ENCODE data around the gene PARN. TPM values are rescaled to one million over a fixed set of nuclear protein-coding genes. Genes with fewer than 3 reads are reported as not detected.

PARN gene
- total and polyA plus RNA-seq, 2 of the 8 experiments (the other 6 are each of a cell fraction or from before 2014, with no cell fraction given) = 24.5 to 44.6 TPM

- no peaks in the 10 kb centered on the region for H3K27me3 ChIP-seq (replicated peaks in 1 of 4; ENCODE audit: control insufficient read depth in 3 of 4, extremely low read depth in 1 of 4, insufficient read depth in 3 of 4, low read length in 3 of 4)
- TF ChIP-seq GTF2F1 (IDR thresholded peaks at IDR 0.05; ENCODE audit: borderline replicate concordance, low read depth, low read length) = no peak
- no peak for TF ChIP-seq CREB1 (IDR thresholded peaks at IDR 0.05)
- no peak for TF ChIP-seq SP1 (IDR thresholded peaks at IDR 0.05; ENCODE audit: low read depth, low read length)
- no peak for TF ChIP-seq RAD21 (IDR thresholded peaks at IDR 0.05 in 1 of 2, conservative IDR thresholded peaks at IDR 0.05 in 1 of 2; ENCODE audit: low read depth in 2 of 2, low read length in 2 of 2)
- no peak for TF ChIP-seq BACH1 (IDR thresholded peaks at IDR 0.05; ENCODE audit: low read length)
- TF ChIP-seq RBBP5 (IDR thresholded peaks at IDR 0.05; ENCODE audit: borderline replicate concordance, low read depth, low read length) = no peak
- POLR2A ChIA-PET (ENCODE audit: partially characterized antibody) = no interaction called here
- H2BK12ac ChIP-seq (ENCODE audit: low read depth, low read length) = no peak overlapping the region
- H3K56ac ChIP-seq (replicated peaks; ENCODE audit: insufficient read length, low read depth, low read length) = no peak overlapping the region
- no peak overlapping the region for H3K4me2 ChIP-seq (ENCODE audit: insufficient read depth in 1 of 2, low read depth in 2 of 2, low read length in 2 of 2)
- H4K5ac ChIP-seq (ENCODE audit: insufficient read length, low read depth, low read length) = no peak overlapping the region
- 88% methylated on average over 2 of the region's 2 CpGs; no CpG with 5 or more reads in 1 of the 2 experiments for WGBS, 2 experiments (ENCODE audit: extremely low coverage in 1 of 2, insufficient coverage in 1 of 2, insufficient read length in 1 of 2, insufficient replicate concordance in 2 of 2, low coverage in 1 of 2, low lambda C conversion rate in 2 of 2, missing lambda C conversion rate in 1 of 2)
- no peaks in the 10 kb centered on the region for H3K9me3 ChIP-seq (ENCODE audit: insufficient read depth in 2 of 2, low read depth in 1 of 2, low read length in 1 of 2)
- no peaks in the 10 kb centered on the region for H3K79me2 ChIP-seq (ENCODE audit: control insufficient read depth in 1 of 2, insufficient read depth in 2 of 2, low read length in 2 of 2)
- no peak overlapping the region for H2AK5ac ChIP-seq (ENCODE audit: low read depth, low read length)
- FAIRE-seq (no peak), DNase-seq (ENCODE audit: low read depth in 1 of 2, low spot score in 2 of 2) (no peak)
- H3K4ac ChIP-seq (replicated peaks; ENCODE audit: insufficient read length, low read depth, low read length) = no peak overlapping the region
- no peaks in the 10 kb centered on the region for H4K20me1 ChIP-seq (replicated peaks in 1 of 2; ENCODE audit: control insufficient read depth in 1 of 2, insufficient read depth in 2 of 2, low read length in 2 of 2)
- no peak overlapping the region for H2BK15ac ChIP-seq (ENCODE audit: low read length)
- H2BK5ac ChIP-seq (ENCODE audit: low read depth, low read length) = no peak overlapping the region
- H4K8ac ChIP-seq (ENCODE audit: extremely low read depth, insufficient read depth, low read length) = no peak overlapping the region
- no peak overlapping the region for H3K18ac ChIP-seq (ENCODE audit: extremely low read depth, low read length)
- no peak overlapping the region for H2AFZ ChIP-seq (ENCODE audit: low read length)
- CTCF ChIA-PET (ENCODE audit: partially characterized antibody) = no interaction called here
- no peak overlapping the region for H3K23ac ChIP-seq (ENCODE audit: insufficient read length)
- no peaks in the 10 kb centered on the region for H3K4me1 ChIP-seq (replicated peaks in 1 of 4; ENCODE audit: control insufficient read depth in 3 of 4, insufficient read depth in 4 of 4, low read length in 3 of 4)
- H3K27ac ChIP-seq (ENCODE audit: low read depth, low read length) = no peak overlapping the region
- no peak overlapping the region for H4K91ac ChIP-seq (replicated peaks; ENCODE audit: insufficient read length, low read length)
- no peak overlapping the region for H3K9ac ChIP-seq (replicated peaks in 1 of 4; ENCODE audit: extremely low read depth in 1 of 4, low read depth in 3 of 4, low read length in 3 of 4)
- H3K23me2 ChIP-seq (ENCODE audit: low read depth, low read length) = no peaks in the 10 kb centered on the region
- no peaks in the 10 kb centered on the region; the same call in 1 of the 2 replicates for H3K79me1 ChIP-seq (ENCODE audit: low read depth, low read length)
- H3K4me3 ChIP-seq (ENCODE audit: extremely low read depth in 1 of 4, insufficient read depth in 2 of 4, low read depth in 3 of 4, low read length in 4 of 4) = no peak overlapping the region
- H3K36me3 ChIP-seq (ENCODE audit: control insufficient read depth in 2 of 4, insufficient read depth in 4 of 4, low read length in 3 of 4) = no peaks in the 10 kb centered on the region
- H3K14ac ChIP-seq (ENCODE audit: insufficient read length) = no peak overlapping the region
- H2BK20ac ChIP-seq (ENCODE audit: low read length) = no peak overlapping the region
- H2BK120ac ChIP-seq (replicated peaks; ENCODE audit: low read depth, low read length) = no peak overlapping the region
Measured at GRCh38 chr16:14472357-14472756, 157.7 kb downstream of the PARN start.
